ENCODE measurements around the gene SVOP. TPM values are rescaled to one million over a fixed set of nuclear protein-coding genes. Genes with fewer than 3 reads are reported as not detected.

Gene SVOP
- total and polyA plus RNA-seq, 2 donors from 2014 or later: 0.04 TPM; not detected in 1

DNA sequence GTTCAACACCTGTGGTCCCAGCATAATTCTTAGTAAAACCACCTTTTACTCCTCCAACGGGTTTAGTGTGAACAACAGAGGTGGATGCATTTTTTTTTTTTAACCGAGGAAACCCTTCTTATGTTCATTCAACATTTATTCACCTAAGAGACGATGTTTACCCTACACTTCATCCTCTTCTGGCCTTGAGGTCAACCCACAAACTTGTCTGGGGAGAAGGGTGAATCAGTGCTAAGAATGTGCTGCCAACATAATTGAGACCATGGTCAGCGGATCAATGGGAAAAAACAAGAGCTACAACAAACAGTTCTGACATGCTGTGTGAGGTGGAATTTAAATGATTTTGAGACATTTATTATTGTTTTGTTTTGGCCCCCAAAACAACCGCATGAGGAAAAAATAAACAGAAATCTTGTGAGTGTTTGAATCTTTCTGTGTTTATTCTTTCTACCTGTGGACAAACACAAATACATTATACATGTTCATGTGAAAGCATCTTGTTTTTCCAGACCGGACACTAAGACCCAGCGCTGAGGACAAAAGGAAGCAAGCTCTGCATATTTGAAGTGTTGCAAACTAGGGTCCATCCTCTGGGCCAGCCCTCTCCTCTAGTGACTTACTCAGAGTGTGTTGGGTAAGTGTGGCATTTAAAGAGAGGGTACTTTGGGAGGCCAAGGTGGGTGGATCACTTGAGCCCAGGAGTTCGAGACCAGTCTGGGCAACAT, 26.4 kb upstream of the SVOP start:
- H3K4me3 ChIP-seq (ENCODE audit: low read length in 3 of 3): no peak overlapping the region
- no peaks in the 10 kb centered on the region for H3K36me3 ChIP-seq (ENCODE audit: control insufficient read depth in 2 of 3, insufficient read depth in 3 of 3, low read length in 3 of 3)
- no peaks in the 10 kb centered on the region for H3K27me3 ChIP-seq (ENCODE audit: control insufficient read depth, insufficient read depth, low read length)
- H3K9me3 ChIP-seq (ENCODE audit: control insufficient read depth in 2 of 3, insufficient read depth in 1 of 3, low read length in 3 of 3): no peaks in the 10 kb centered on the region
- no peak overlapping the region for H3K9ac ChIP-seq (ENCODE audit: low read length in 3 of 3)
- intact Hi-C loops (cut with DNase I): no loop called here
- TF ChIP-seq, protein P1, sequence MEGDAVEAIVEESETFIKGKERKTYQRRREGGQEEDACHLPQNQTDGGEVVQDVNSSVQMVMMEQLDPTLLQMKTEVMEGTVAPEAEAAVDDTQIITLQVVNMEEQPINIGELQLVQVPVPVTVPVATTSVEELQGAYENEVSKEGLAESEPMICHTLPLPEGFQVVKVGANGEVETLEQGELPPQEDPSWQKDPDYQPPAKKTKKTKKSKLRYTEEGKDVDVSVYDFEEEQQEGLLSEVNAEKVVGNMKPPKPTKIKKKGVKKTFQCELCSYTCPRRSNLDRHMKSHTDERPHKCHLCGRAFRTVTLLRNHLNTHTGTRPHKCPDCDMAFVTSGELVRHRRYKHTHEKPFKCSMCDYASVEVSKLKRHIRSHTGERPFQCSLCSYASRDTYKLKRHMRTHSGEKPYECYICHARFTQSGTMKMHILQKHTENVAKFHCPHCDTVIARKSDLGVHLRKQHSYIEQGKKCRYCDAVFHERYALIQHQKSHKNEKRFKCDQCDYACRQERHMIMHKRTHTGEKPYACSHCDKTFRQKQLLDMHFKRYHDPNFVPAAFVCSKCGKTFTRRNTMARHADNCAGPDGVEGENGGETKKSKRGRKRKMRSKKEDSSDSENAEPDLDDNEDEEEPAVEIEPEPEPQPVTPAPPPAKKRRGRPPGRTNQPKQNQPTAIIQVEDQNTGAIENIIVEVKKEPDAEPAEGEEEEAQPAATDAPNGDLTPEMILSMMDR (IDR thresholded peaks at IDR 0.05; ENCODE audit: borderline replicate concordance, extremely low read depth, insufficient read depth): no peak
- H3K27ac ChIP-seq (ENCODE audit: low read depth in 2 of 2, low read length in 2 of 2): no peak overlapping the region
- FAIRE-seq: no peak
- DNase-seq: no peak
- H3K4me1 ChIP-seq (ENCODE audit: control insufficient read depth in 2 of 3, insufficient read depth in 2 of 3, low read depth in 1 of 3, low read length in 3 of 3): peaks cover 0 to 3% (median 0%) of the 10 kb centered on the region in 3 donors

DNA sequence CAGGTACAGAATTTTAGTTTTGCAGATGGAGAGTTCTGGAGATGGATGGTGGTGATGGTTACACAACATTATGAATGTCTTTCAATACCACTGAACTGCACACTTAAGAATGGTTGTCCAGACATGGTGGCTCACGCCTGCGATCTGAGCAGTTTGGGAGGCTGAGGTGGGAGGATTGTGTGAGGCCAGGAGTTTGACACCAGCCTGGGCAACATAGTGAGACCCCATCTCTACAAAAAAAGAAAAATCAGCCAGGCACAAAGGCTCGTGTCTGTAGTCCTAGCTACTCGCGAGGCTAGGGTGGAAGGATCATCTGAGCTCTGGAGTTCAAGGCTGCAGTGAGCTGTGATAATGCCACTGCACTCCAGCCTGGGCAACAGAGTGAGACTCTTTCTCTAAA, 23.4 kb upstream of the SVOP start:
- H3K27ac ChIP-seq (ENCODE audit: low read depth in 2 of 2, low read length in 2 of 2): no peak overlapping the region
- H3K36me3 ChIP-seq (ENCODE audit: control insufficient read depth in 2 of 3, insufficient read depth in 3 of 3, low read length in 3 of 3): no peaks in the 10 kb centered on the region
- no peaks in the 10 kb centered on the region for H3K27me3 ChIP-seq (ENCODE audit: control insufficient read depth, insufficient read depth, low read length)
- H3K4me1 ChIP-seq (ENCODE audit: control insufficient read depth in 2 of 3, insufficient read depth in 2 of 3, low read depth in 1 of 3, low read length in 3 of 3): no peaks in the 10 kb centered on the region
- no peak for FAIRE-seq
- TF ChIP-seq, protein P1 (IDR thresholded peaks at IDR 0.05; ENCODE audit: borderline replicate concordance, extremely low read depth, insufficient read depth): no peak
- no peak overlapping the region for H3K9ac ChIP-seq (ENCODE audit: low read length in 3 of 3)
- H3K4me3 ChIP-seq (ENCODE audit: low read length in 3 of 3): no peak overlapping the region
- H3K9me3 ChIP-seq (ENCODE audit: control insufficient read depth in 2 of 3, insufficient read depth in 1 of 3, low read length in 3 of 3): no peaks in the 10 kb centered on the region
- no peak for DNase-seq
- intact Hi-C loops (cut with DNase I): no loop called here

DNA sequence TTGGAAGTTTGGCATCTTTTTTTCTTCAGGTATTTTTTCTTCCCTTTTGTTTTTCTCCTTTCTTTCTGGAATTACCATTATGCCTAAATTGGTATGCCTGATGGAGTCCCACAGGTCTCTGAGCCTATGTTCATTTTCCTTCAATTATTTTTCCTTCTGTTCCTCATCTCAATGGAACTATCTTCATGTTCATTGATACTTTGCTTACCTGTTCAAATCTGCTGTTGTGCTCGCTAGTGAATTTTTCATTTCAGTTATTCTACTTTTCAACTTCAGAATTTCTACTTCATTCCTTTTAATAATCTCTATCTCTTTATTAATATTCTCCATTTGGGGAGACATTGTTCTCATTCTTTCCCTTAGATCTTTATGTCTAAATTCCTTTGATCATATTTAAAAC, 16.1 kb upstream of the SVOP start:
- no peak overlapping the region for H3K27ac ChIP-seq (ENCODE audit: low read depth in 2 of 2, low read length in 2 of 2)
- no peak overlapping the region for H3K4me3 ChIP-seq (ENCODE audit: low read length in 3 of 3)
- no peak for DNase-seq
- no peaks in the 10 kb centered on the region for H3K4me1 ChIP-seq (ENCODE audit: control insufficient read depth in 2 of 3, insufficient read depth in 2 of 3, low read depth in 1 of 3, low read length in 3 of 3)
- no peak overlapping the region for H3K9ac ChIP-seq (ENCODE audit: low read length in 3 of 3)
- H3K27me3 ChIP-seq (ENCODE audit: control insufficient read depth, insufficient read depth, low read length): no peaks in the 10 kb centered on the region
- no peaks in the 10 kb centered on the region for H3K9me3 ChIP-seq (ENCODE audit: control insufficient read depth in 2 of 3, insufficient read depth in 1 of 3, low read length in 3 of 3)
- H3K36me3 ChIP-seq (ENCODE audit: control insufficient read depth in 2 of 3, insufficient read depth in 3 of 3, low read length in 3 of 3): no peaks in the 10 kb centered on the region
- intact Hi-C loops (cut with DNase I): no loop called here
- FAIRE-seq: no peak
- TF ChIP-seq, protein P1 (IDR thresholded peaks at IDR 0.05; ENCODE audit: borderline replicate concordance, extremely low read depth, insufficient read depth): no peak

Measured in kidney (tissue), 14 donors.